K562 (cell line): ENCODE measurements around the gene JSRP1. TPM values are rescaled to one million over a fixed set of nuclear protein-coding genes. Genes with fewer than 3 reads are reported as not detected.

Source experiments
- CBX2 ChIP-seq: fragments of 200-600 bp; sonication (generic); IDR thresholded peaks from one replicate; pipeline ENCODE4 v1.6.1; 2012; ENCODE audit warnings: mild to moderate bottlenecking, low read length, inconsistent platforms; ENCODE audit not compliant: insufficient read depth, poor library complexity, severe bottlenecking
- FOXA3 ChIP-seq, 2 experiments: fragments of 450-650 bp in 1 of 2; sonication (generic) in 1 of 2; formaldehyde crosslinking; IDR thresholded peaks in 1 of 2; conservative IDR thresholded peaks in 1 of 2; 2 replicates each; pipeline versions ENCODE4 v1.4.0 to v1.8.0; 2020 to 2022; ENCODE audit warnings: mild to moderate bottlenecking in 2 of 2, missing genetic modification reagents in 1 of 2
- HOXB6 ChIP-seq: fragments of 250-450 bp; sonication (Bioruptor Pico); IDR thresholded peaks from 2 replicates; pipeline ENCODE4 v1.5.1; 2022; ENCODE audit warnings: mild to moderate bottlenecking, borderline replicate concordance
- MAFK ChIP-seq: IDR thresholded peaks from 2 replicates; pipeline ENCODE4 v1.6.1; 2011; ENCODE audit warnings: low read length, improper control_type of control experiment
- MECOM ChIP-seq: fragments of 250-450 bp; sonication (Bioruptor Pico); IDR thresholded peaks from 2 replicates; pipeline ENCODE4 v1.8.0; 2022; ENCODE audit warnings: inconsistent platforms
- NBN ChIP-seq: fragments of 450-650 bp; IDR thresholded peaks from 2 replicates; pipeline ENCODE4 v1.6.1; 2016; ENCODE audit warnings: low read depth, mild to moderate bottlenecking
- RCOR1 ChIP-seq, 2 experiments: IDR thresholded peaks; 2 replicates each; pipeline ENCODE4 v1.6.1; 2012; ENCODE audit warnings: low read depth in 2 of 2, low read length in 2 of 2, borderline replicate concordance in 1 of 2, improper control_type of control experiment in 1 of 2
- RUNX1 ChIP-seq: sonication (generic); IDR thresholded peaks from 2 replicates; pipeline ENCODE4 v1.6.1; 2016; ENCODE audit warnings: antibody characterized with exemption, low read depth
- SREBF1 ChIP-seq: fragments of 150-350 bp; IDR thresholded peaks from 2 replicates; pipeline ENCODE4 v1.6.1; 2014; ENCODE audit warnings: antibody characterized with exemption, low read depth, low read length, borderline replicate concordance
- YBX1 ChIP-seq: fragments of 450-650 bp; IDR thresholded peaks from 2 replicates; pipeline ENCODE4 v1.7.1; 2016; ENCODE audit warnings: mild to moderate bottlenecking
- ZNF3 ChIP-seq: fragments of 250-450 bp; sonication (Bioruptor Pico); IDR thresholded peaks from 2 replicates; pipeline ENCODE4 v1.5.0; 2021; ENCODE audit warnings: mild to moderate bottlenecking, moderate library complexity
- ZNF354B ChIP-seq: fragments of 250-450 bp; sonication (Bioruptor Pico); IDR thresholded peaks from 2 replicates; pipeline ENCODE4 v1.4.0; 2020
- ZNF561 ChIP-seq: fragments of 450-650 bp; formaldehyde crosslinking; conservative IDR thresholded peaks from 2 replicates; pipeline ENCODE4 v1.4.0; 2020; ENCODE audit warnings: mild to moderate bottlenecking, moderate library complexity
- polyA plus RNA-seq, 8 experiments: library from polyadenylated mRNA; depleted of rRNA in 4 of 8; stranded (reverse) in 5 of 8; unstranded in 3 of 8; fragments of >200 nt; fragmentation: Nextera tagmentation in 2 of 8; fragmentation: Illumina TruSeq in 1 of 8; extraction: Ambion mirVana in 2 of 8; extraction: Trizol in 1 of 8; gene quantifications; 2 replicates each; pipeline versions ENCODE4 v1.2.1 to v1.2.3, GENCODE V29; 2011 to 2014; ENCODE audit warnings: inconsistent platforms in 1 of 8, missing spikeins in 1 of 8
- total RNA-seq, 7 experiments: library from RNA; depleted of rRNA in 6 of 7; stranded (reverse); fragments of >200 nt in 6 of 7; fragmentation: Illumina TruSeq in 2 of 7; extraction: Trizol in 2 of 7; gene quantifications; 2 replicates each; pipeline versions ENCODE4 v1.2.1 to v1.2.3, GENCODE V29; 2011 to 2021; ENCODE audit warnings: low replicate concordance in 1 of 7
- TF ChIP-seq, protein P1 (sequence below), 2 experiments: fragments of 450-650 bp; IDR thresholded peaks; 2 replicates each; pipeline ENCODE4 v1.6.1; 2018; ENCODE audit warnings: mild to moderate bottlenecking in 2 of 2, low read depth in 1 of 2; ENCODE audit not compliant: partially characterized antibody in 2 of 2
- TF ChIP-seq, protein P2 (sequence below): fragments of 450-650 bp; IDR thresholded peaks from 2 replicates; pipeline ENCODE4 v1.6.1; 2018; ENCODE audit not compliant: partially characterized antibody
- TF ChIP-seq, protein P3 (sequence below): IDR thresholded peaks from 2 replicates; pipeline ENCODE4 v1.6.1; 2014; ENCODE audit warnings: antibody characterized with exemption
- TF ChIP-seq, protein P4 (sequence below): fragments of 450-650 bp; formaldehyde crosslinking; IDR thresholded peaks from 2 replicates; pipeline ENCODE4 v1.4.0; 2020; ENCODE audit warnings: mild to moderate bottlenecking

The JSRP1 gene
- total and polyA plus RNA-seq, 9 of the 15 experiments (the other 6 are each of a cell fraction or from before 2014, with no cell fraction given): 0.08 to 1.2 (median 0.51) TPM; not detected in 4

DNA sequence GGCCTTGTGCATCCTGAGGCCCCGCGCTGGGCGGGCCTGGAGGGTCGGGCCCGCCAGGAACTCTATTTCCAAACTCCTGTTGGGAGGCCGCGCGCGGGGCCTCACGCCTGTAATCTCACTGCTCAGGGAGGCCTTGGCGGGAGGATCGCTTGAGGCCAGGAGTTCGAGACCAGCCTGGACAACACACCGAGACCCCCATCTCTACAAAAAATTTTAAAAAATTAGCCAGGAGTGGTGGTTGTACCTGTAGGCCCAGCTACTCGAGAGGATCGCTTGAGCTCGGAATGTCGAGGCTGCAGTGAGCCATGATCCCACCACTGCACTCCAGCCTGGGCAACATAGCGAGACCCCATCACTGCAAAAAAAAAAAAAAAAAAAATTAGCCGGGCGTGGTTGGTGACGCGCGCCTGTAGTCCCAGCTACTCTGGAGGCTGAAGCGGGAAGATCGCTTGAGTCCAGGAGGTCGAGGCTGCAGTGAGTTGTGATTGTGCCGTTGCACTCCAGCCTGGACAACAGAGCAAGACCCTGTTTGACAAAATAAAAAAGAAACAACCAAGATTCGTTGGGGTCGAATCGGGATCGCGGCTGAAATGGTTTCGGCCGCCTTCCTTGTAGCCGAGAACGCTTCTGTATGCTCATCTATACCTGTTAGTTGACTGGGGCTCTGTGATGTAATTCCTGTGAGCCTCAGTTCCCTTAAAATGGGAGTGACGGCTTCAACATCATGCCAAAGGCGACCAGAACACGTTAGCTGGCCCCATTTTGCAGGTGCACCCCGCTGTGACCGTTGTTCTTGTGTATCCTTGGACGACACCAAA is 19.0 kb downstream of the JSRP1 start (continued):
- TF ChIP-seq, protein P1, sequence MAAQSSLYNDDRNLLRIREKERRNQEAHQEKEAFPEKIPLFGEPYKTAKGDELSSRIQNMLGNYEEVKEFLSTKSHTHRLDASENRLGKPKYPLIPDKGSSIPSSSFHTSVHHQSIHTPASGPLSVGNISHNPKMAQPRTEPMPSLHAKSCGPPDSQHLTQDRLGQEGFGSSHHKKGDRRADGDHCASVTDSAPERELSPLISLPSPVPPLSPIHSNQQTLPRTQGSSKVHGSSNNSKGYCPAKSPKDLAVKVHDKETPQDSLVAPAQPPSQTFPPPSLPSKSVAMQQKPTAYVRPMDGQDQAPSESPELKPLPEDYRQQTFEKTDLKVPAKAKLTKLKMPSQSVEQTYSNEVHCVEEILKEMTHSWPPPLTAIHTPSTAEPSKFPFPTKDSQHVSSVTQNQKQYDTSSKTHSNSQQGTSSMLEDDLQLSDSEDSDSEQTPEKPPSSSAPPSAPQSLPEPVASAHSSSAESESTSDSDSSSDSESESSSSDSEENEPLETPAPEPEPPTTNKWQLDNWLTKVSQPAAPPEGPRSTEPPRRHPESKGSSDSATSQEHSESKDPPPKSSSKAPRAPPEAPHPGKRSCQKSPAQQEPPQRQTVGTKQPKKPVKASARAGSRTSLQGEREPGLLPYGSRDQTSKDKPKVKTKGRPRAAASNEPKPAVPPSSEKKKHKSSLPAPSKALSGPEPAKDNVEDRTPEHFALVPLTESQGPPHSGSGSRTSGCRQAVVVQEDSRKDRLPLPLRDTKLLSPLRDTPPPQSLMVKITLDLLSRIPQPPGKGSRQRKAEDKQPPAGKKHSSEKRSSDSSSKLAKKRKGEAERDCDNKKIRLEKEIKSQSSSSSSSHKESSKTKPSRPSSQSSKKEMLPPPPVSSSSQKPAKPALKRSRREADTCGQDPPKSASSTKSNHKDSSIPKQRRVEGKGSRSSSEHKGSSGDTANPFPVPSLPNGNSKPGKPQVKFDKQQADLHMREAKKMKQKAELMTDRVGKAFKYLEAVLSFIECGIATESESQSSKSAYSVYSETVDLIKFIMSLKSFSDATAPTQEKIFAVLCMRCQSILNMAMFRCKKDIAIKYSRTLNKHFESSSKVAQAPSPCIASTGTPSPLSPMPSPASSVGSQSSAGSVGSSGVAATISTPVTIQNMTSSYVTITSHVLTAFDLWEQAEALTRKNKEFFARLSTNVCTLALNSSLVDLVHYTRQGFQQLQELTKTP (IDR thresholded peaks at IDR 0.05; ENCODE audit: low read depth in 1 of 2, partially characterized antibody in 2 of 2): peak in 1 of 2 experiments; percentile 47
- peak in 1 of 2 experiments; percentile 5; a peak in 1 of 4 replicates for TF ChIP-seq RCOR1 (IDR thresholded peaks at IDR 0.05; ENCODE audit: borderline replicate concordance in 1 of 2, low read depth in 2 of 2, low read length in 2 of 2)
- TF ChIP-seq CBX2: no peak
- 0 out of 2 replicates have a peak, but pooled peaks have one; percentile 22 for TF ChIP-seq NBN
- TF ChIP-seq ZNF3 (CRISPR knock-in tag): no peak
- TF ChIP-seq HOXB6 (CRISPR knock-in tag): no peak
- no peak for TF ChIP-seq RUNX1
- TF ChIP-seq FOXA3 (CRISPR knock-in tag; conservative IDR thresholded peaks at IDR 0.05 in 1 of 2, IDR thresholded peaks at IDR 0.05 in 1 of 2): no peak
- TF ChIP-seq ZNF561 (CRISPR knock-in tag): no peak
- TF ChIP-seq ZNF354B (CRISPR knock-in tag): no peak
- TF ChIP-seq, protein P2, sequence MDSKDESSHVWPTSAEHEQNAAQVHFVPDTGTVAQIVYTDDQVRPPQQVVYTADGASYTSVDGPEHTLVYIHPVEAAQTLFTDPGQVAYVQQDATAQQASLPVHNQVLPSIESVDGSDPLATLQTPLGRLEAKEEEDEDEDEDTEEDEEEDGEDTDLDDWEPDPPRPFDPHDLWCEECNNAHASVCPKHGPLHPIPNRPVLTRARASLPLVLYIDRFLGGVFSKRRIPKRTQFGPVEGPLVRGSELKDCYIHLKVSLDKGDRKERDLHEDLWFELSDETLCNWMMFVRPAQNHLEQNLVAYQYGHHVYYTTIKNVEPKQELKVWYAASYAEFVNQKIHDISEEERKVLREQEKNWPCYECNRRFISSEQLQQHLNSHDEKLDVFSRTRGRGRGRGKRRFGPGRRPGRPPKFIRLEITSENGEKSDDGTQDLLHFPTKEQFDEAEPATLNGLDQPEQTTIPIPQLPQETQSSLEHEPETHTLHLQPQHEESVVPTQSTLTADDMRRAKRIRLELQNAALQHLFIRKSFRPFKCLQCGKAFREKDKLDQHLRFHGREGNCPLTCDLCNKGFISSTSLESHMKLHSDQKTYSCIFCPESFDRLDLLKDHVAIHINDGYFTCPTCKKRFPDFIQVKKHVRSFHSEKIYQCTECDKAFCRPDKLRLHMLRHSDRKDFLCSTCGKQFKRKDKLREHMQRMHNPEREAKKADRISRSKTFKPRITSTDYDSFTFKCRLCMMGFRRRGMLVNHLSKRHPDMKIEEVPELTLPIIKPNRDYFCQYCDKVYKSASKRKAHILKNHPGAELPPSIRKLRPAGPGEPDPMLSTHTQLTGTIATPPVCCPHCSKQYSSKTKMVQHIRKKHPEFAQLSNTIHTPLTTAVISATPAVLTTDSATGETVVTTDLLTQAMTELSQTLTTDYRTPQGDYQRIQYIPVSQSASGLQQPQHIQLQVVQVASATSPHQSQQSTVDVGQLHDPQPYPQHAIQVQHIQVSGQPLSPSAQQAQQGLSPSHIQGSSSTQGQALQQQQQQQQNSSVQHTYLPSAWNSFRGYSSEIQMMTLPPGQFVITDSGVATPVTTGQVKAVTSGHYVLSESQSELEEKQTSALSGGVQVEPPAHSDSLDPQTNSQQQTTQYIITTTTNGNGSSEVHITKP: peak; percentile 25
- TF ChIP-seq SREBF1: no peak
- no peak for TF ChIP-seq MECOM (CRISPR knock-in tag)
- TF ChIP-seq, protein P3, sequence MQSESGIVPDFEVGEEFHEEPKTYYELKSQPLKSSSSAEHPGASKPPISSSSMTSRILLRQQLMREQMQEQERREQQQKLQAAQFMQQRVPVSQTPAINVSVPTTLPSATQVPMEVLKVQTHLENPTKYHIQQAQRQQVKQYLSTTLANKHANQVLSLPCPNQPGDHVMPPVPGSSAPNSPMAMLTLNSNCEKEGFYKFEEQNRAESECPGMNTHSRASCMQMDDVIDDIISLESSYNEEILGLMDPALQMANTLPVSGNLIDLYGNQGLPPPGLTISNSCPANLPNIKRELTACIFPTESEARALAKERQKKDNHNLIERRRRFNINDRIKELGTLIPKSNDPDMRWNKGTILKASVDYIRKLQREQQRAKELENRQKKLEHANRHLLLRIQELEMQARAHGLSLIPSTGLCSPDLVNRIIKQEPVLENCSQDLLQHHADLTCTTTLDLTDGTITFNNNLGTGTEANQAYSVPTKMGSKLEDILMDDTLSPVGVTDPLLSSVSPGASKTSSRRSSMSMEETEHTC: no peak
- TF ChIP-seq MAFK: no peak
- TF ChIP-seq YBX1: no peak
- TF ChIP-seq, protein P4, sequence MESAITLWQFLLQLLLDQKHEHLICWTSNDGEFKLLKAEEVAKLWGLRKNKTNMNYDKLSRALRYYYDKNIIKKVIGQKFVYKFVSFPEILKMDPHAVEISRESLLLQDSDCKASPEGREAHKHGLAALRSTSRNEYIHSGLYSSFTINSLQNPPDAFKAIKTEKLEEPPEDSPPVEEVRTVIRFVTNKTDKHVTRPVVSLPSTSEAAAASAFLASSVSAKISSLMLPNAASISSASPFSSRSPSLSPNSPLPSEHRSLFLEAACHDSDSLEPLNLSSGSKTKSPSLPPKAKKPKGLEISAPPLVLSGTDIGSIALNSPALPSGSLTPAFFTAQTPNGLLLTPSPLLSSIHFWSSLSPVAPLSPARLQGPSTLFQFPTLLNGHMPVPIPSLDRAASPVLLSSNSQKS (CRISPR knock-in tag): no peak
